Placental epithelial cell (primary cell): ENCODE results near the gene WASHC4. TPM values are rescaled to one million over a fixed set of nuclear protein-coding genes. Genes with fewer than 3 reads are reported as not detected.

Experiments used
- total RNA-seq: library from RNA; depleted of rRNA; stranded (reverse); fragments of >200 nt; gene quantifications from 2 replicates; pipeline ENCODE4 v1.2.3, GENCODE V29; 2012

The WASHC4 gene, protein sequence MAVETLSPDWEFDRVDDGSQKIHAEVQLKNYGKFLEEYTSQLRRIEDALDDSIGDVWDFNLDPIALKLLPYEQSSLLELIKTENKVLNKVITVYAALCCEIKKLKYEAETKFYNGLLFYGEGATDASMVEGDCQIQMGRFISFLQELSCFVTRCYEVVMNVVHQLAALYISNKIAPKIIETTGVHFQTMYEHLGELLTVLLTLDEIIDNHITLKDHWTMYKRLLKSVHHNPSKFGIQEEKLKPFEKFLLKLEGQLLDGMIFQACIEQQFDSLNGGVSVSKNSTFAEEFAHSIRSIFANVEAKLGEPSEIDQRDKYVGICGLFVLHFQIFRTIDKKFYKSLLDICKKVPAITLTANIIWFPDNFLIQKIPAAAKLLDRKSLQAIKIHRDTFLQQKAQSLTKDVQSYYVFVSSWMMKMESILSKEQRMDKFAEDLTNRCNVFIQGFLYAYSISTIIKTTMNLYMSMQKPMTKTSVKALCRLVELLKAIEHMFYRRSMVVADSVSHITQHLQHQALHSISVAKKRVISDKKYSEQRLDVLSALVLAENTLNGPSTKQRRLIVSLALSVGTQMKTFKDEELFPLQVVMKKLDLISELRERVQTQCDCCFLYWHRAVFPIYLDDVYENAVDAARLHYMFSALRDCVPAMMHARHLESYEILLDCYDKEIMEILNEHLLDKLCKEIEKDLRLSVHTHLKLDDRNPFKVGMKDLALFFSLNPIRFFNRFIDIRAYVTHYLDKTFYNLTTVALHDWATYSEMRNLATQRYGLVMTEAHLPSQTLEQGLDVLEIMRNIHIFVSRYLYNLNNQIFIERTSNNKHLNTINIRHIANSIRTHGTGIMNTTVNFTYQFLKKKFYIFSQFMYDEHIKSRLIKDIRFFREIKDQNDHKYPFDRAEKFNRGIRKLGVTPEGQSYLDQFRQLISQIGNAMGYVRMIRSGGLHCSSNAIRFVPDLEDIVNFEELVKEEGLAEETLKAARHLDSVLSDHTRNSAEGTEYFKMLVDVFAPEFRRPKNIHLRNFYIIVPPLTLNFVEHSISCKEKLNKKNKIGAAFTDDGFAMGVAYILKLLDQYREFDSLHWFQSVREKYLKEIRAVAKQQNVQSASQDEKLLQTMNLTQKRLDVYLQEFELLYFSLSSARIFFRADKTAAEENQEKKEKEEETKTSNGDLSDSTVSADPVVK
- total RNA-seq, result 84.0 and 110 TPM in 2 replicates

DNA sequence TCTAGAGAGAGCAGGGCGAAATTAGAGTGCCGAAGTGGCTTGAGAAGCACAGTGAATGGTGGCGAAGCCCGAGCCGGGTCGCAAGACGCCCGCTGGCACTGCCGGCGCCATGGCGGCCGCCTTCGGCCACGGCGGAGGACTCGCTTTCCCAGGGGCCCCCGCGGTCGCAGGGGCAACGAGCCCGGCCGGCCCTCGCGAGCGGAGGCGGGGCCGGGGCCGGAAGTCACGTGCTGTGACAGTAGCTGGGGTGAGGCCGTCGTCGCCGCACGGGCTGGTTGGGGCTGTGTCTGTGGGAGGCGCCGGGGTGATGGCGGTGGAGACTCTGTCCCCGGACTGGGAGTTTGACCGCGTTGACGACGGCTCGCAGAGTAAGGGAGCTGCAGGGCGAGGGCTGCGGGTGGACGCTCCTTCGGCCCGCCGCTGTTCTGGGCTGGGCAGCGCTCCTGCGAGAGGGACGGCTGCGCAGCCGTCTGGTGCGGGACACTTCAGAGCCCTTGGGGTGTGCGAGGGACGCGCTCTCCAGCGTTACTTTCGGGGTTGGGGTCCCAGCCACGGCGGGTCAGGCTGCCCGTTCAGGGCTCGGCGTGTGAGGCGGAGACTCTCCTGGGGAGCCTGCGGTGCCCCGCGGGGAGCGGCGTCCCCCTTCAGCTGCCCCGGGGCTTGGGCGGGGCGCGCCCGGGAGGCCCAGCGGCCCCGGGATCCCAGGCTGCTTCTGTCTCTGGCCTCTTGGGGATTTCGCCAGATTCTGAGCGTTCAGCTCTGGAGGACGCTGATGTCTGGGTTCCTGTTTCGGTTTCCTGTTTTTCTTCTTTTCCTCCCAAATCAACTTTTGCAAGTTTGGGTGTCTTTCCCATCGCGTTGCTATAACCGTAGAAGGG, at the start of gene WASHC4:
TSS of gene WASHC4 (plus strand) at position 238 of the 878 bp plus-strand sequence. CDS start at position 308, 70 bp downstream.

DNA sequence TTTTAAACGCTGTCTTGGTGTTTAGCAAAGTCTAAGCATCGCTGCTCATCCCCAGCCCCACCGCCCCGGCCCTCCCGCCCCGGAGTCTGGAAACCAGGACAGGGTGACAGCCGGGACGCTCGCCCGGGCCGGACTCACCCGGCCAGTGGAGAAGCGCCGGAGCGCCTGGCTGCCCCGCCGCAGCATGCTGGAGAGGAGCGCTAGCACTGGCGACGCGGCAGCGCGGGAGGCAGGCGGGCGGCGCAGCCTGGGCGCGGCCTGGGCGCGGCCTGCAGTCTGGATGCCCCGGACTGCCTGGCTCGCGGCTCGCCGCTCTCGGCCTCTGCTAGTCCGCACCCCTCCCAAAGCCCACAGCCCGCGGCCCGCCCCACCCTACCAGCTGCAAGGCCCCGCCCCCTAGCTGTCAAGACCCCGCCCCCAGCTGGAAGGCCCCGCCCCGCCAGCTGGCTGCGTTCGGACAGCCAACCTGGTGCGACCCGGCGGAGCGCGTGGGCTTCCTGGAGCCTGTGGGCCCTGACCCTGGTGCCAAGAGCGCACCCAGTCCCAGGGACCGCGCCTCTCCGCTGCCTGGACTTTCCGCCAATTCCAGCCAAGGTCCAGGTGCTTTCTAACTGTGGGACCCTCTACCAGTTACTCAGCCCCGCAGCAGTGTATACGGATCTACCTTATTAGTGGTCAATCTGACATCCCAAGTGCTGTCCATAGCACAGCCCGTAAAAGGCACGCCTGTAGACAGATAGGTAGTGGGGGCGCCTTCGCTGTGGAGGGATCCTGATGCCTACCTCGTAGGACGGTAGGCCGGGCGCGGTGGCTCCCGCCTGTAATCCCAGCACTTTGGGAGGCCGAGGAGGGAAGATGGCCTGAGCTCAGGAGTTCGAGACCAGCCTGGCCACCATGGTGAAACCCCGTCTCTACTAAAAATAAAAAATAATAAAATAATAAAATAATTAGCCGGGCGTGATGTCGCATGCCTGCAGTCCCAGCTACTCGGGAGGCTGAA, 23.0 kb upstream of the WASHC4 start, which contains the start of gene ALDH1L2:
TSS of gene ALDH1L2 (minus strand) at position 208 of the 1,000 bp plus-strand sequence. CDS start at position 186, 22 bp downstream.

Other genes with a start within 250 kb of the WASHC4 start
- 2.0 and 6.3 TPM in 2 replicates for gene SLC41A2, start 149.4 kb upstream of the WASHC4 start, total RNA-seq
- 1.6 and 2.9 TPM in 2 replicates for gene NOPCHAP1, start 121.4 kb upstream of the WASHC4 start, total RNA-seq
- gene ALDH1L2, start 23.3 kb upstream of the WASHC4 start, total RNA-seq, result 3.9 and 6.8 TPM in 2 replicates
- 54.0 and 89.1 TPM in 2 replicates for gene APPL2, start 128.4 kb downstream of the WASHC4 start, total RNA-seq
- gene C12orf75, start 223.0 kb downstream of the WASHC4 start, total RNA-seq, result 93.8 and 234 TPM in 2 replicates